Mucosa of descending colon (tissue), 3 donors: ENCODE results near the gene MAGI1. TPM values are rescaled to one million over a fixed set of nuclear protein-coding genes. Genes with fewer than 3 reads are reported as not detected.
"Not testable (repeated sequence)": the region's sequence is repeated elsewhere in the genome, so short reads cannot be mapped to it uniquely, and the experiment has no call there.

Source experiments
- ATAC-seq: fragments of 200-7000 bp; cut with Tn5 transposase; one replicate; pipeline ENCODE4 v1.9.1; 2020; ENCODE audit warnings: mild to moderate bottlenecking, moderate library complexity
- DNase-seq, 3 donors: peaks; one replicate each; pipeline ENCODE4 v3.0.0-alpha.2; 2020
- H3K36me3 ChIP-seq: fragments of 200-600 bp; one replicate; pipeline ENCODE4 v1.8.0; 2021; ENCODE audit warnings: low read depth, mild to moderate bottlenecking
- H3K4me1 ChIP-seq: fragments of 200-600 bp; one replicate; pipeline ENCODE4 v1.8.0; 2021; ENCODE audit warnings: low read depth, mild to moderate bottlenecking
- H3K4me3 ChIP-seq: fragments of 200-600 bp; one replicate; pipeline ENCODE4 v1.8.0; 2021; ENCODE audit warnings: mild to moderate bottlenecking
- H3K9me3 ChIP-seq: fragments of 200-600 bp; one replicate; pipeline ENCODE4 v1.8.0; 2021; ENCODE audit warnings: mild to moderate bottlenecking
- intact Hi-C, 2 donors: fragments of 100-400 bp; cut with DNase I in 1 of 2; cut with micrococcal nuclease in 1 of 2; formaldehyde crosslinking; loops; one replicate each; pipeline versions ENCODE4 v1.11.0 to v1.11.1; 2022; cut with DNase I, micrococcal nuclease
- total RNA-seq, 3 donors: library from RNA; stranded (reverse); fragmentation: NEBNext Ultra II Directional in 2 of 3; extraction: Animal tissue kit (Norgen Biotek cat#: 25700) in 2 of 3; gene quantifications; one replicate each; pipeline versions ENCODE4 v1.2.1 to v1.2.4, GENCODE V29; 2021 to 2023
- TF ChIP-seq, protein P1 (sequence below): fragments of 200-600 bp; IDR thresholded peaks from one replicate; pipeline ENCODE4 v1.8.0; 2022; ENCODE audit warnings: antibody characterized with exemption, mild to moderate bottlenecking
- donor health status: DM: no; HTN: no; CAD: no; lungs with moderate emphysema.
- donor health status: DM: no; HTN: no; CAD: no.
- donor health status: DM: no; HTN: yes; CAD: no.

Gene MAGI1
- total RNA-seq, 3 donors from 2014 or later, result 41.9 to 59.6 (median 45.6) TPM

DNA sequence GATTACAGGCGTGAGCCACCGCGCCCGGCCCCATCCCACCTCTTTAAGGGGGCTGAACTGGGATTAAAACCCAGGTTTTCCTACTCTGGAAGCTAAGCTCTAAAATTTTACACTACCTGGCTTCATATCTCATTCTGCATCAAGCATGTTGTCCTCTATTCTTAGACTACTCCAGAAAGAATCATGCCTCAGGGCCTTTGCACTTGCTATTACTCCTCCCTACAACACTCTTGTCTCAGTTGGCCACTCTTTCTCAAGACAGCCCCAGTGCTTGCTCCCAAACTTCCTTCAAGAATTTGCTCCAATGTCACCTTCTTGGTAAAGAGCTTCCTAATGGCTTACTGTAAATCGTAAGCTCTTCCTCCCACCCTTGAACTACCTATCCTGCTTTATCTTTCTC, 521.7 kb downstream of the MAGI1 start:
- Histone ChIP-seq H3K36me3 (no peaks in the 10 kb centered on the region), H3K4me1 (no peaks in the 10 kb centered on the region), H3K4me3 (no peak overlapping the region), H3K9me3 (no peaks in the 10 kb centered on the region)
- no peak for ATAC-seq
- intact Hi-C loops, result no loop called here
- TF ChIP-seq, protein P1, sequence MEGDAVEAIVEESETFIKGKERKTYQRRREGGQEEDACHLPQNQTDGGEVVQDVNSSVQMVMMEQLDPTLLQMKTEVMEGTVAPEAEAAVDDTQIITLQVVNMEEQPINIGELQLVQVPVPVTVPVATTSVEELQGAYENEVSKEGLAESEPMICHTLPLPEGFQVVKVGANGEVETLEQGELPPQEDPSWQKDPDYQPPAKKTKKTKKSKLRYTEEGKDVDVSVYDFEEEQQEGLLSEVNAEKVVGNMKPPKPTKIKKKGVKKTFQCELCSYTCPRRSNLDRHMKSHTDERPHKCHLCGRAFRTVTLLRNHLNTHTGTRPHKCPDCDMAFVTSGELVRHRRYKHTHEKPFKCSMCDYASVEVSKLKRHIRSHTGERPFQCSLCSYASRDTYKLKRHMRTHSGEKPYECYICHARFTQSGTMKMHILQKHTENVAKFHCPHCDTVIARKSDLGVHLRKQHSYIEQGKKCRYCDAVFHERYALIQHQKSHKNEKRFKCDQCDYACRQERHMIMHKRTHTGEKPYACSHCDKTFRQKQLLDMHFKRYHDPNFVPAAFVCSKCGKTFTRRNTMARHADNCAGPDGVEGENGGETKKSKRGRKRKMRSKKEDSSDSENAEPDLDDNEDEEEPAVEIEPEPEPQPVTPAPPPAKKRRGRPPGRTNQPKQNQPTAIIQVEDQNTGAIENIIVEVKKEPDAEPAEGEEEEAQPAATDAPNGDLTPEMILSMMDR, result no peak
- DNase-seq, result no peak

DNA sequence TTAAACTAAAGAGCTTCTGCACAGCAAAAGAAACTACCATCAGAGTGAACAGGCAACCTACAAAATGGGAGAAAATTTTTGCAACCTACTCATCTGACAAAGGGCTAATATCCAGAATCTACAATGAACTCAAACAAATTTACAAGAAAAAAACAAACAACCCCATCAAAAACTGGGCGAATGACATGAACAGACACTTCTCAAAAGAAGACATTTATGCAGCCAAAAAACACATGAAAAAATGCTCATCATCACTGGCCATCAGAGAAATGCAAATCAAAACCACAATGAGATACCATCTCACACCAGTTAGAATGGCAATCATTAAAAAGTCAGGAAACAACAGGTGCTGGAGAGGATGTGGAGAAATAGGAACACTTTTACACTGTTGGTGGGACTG, 524.4 kb downstream of the MAGI1 start:
- H3K4me3 ChIP-seq, H3K36me3 ChIP-seq, intact Hi-C loops, DNase-seq, H3K9me3 ChIP-seq, H3K4me1 ChIP-seq, ATAC-seq: not testable (repeated sequence)

DNA sequence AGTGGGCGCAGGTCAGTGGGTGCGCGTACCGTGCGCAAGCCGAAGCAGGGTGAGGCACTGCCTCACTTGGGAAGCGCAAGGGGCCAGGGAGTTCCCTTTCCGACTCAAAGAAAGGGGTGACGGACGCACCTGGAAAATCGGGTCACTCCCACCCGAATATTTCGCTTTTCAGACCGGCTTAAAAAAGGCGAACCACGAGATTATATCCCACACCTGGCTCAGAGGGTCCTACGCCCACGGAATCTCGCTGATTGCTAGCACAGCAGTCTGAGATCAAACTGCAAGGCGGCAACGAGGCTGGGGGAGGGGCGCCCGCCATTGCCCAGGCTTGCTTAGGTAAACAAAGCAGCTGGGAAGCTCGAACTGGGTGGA, 529.3 kb downstream of the MAGI1 start:
- H3K4me1 ChIP-seq, H3K4me3 ChIP-seq, H3K9me3 ChIP-seq, DNase-seq, ATAC-seq, H3K36me3 ChIP-seq, intact Hi-C loops: not testable (repeated sequence)

DNA sequence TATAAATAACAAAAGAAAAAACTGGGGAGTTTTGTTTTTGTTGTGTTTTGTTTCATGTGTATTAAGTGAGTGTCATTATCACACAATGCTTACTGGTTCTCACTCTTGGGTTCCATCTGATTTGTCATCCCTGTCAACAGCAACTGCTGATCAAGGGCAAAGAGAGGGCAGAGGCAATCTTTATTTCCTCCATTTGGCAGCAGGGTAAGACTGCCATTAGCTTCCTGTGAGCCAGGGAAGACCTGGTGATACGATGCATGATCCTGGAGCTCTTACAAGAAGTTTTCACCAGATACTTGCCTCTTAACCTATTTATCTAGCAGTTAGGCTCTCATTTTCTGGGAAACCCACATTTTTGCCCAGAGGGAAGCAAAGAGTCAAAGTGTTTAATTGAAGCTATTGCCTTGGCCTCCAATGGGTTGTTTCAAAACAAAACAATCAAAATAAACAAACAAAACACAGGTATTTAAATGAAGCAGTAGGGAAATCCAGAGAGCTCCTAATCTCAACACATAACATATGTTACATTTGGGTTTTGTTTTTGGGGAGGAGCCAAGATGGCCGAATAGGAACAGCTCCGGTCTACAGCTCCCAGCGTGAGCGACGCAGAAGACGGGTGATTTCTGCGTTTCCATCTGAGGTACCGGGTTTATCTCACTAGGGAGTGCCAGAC, 529.8 kb downstream of the MAGI1 start:
- Histone ChIP-seq H3K4me1 (no peaks in the 10 kb centered on the region), H3K36me3 (no peaks in the 10 kb centered on the region), H3K9me3 (no peaks in the 10 kb centered on the region), H3K4me3 (no peak overlapping the region)
- no peak for DNase-seq
- TF ChIP-seq, protein P1, result no peak
- ATAC-seq, result no peak
- intact Hi-C loops, result no loop called here

DNA sequence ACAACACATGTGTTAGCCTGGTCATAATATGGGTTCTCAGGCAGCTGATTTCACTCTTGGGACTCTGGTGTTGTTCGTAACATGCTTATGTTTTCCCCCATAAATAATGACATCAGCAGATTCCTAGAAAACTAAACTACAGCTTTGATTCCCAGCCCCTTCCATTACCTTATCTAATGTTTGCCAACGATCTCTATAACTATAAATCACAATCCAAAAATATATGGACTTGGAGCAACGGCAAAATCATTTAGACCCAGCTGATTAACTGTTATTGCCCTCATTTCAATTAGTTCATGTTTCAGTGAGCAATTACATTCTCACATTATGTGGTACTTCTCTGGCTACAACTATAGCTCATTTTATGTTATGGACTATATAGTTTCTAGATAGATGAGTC, 531.3 kb downstream of the MAGI1 start:
- TF ChIP-seq, protein P1, result no peak
- intact Hi-C loops, result no loop called here
- ATAC-seq (no peak), DNase-seq (no peak)
- H3K36me3 ChIP-seq, result no peaks in the 10 kb centered on the region
- no peak overlapping the region for H3K4me3 ChIP-seq
- H3K9me3 ChIP-seq, result no peaks in the 10 kb centered on the region
- H3K4me1 ChIP-seq, result no peaks in the 10 kb centered on the region

DNA sequence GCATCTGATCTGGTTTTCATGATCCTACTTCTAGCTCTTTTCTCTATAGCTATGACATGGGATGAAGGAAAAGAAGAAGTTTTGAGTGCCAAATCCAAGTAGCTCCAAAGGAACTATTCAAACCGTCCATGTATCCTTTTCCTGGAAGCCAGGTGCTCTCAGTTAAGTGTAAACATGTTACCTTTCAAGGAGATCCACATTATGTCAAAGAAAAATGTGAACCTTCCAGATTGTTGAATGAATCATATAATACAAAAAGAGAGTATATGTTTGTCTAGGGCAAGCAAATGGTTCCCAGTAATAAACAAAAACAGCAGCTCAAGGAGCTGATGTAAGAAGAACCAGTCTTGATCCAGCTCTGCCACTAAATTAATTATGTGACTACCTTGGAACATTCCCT, 534.9 kb downstream of the MAGI1 start:
- no peak for ATAC-seq
- H3K4me1 ChIP-seq, result no peaks in the 10 kb centered on the region
- intact Hi-C loops, result no loop called here
- no peaks in the 10 kb centered on the region for H3K36me3 ChIP-seq
- TF ChIP-seq, protein P1, result no peak
- H3K4me3 ChIP-seq, result no peak overlapping the region
- no peaks in the 10 kb centered on the region for H3K9me3 ChIP-seq
- DNase-seq, result no peak

DNA sequence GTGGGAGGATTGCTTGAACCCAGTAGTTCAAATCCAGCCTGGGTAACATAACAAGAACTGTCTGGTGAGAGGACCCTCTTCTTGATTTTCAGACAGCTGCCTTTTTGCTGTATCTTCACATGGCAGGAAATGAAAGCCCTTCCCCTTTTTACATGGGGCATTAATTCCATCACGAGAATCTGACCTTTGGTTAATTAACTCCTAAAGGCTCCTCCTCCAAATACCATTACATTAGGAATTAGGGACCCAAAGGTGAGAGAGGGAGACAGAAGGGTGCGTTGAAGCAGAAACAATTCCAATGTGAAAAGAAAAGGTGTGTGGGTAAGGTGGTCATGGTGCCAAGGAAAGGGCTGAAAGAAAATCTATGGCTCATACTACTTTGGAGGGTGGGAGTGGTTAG, 536.2 kb downstream of the MAGI1 start:
- intact Hi-C loops, result no loop called here
- TF ChIP-seq, protein P1, result no peak
- Histone ChIP-seq H3K9me3 (no peaks in the 10 kb centered on the region), H3K4me3 (no peak overlapping the region), H3K36me3 (no peaks in the 10 kb centered on the region), H3K4me1 (no peaks in the 10 kb centered on the region)
- DNase-seq (no peak), ATAC-seq (no peak)
